Hindlimb muscle (tissue), 1 donor: ENCODE data around the gene DUOXA1. TPM values are rescaled to one million over a fixed set of nuclear protein-coding genes. Genes with fewer than 3 reads are reported as not detected.
"Not testable (repeated sequence)": the region's sequence is repeated elsewhere in the genome, so short reads cannot be mapped to it uniquely, and the experiment has no call there.

Source experiments
- DNase-seq: peaks from one replicate; pipeline ENCODE4 v3.0.0-alpha.2; 2013
- polyA plus RNA-seq: library from polyadenylated mRNA; unstranded; fragments of 120-200 nt; gene quantifications from one replicate; pipeline ENCODE4 v1.2.1, GENCODE V29; 2013; ENCODE audit not compliant: insufficient read length

Gene DUOXA1
- polyA plus RNA-seq, 1 donor: 0.28 TPM

DNA sequence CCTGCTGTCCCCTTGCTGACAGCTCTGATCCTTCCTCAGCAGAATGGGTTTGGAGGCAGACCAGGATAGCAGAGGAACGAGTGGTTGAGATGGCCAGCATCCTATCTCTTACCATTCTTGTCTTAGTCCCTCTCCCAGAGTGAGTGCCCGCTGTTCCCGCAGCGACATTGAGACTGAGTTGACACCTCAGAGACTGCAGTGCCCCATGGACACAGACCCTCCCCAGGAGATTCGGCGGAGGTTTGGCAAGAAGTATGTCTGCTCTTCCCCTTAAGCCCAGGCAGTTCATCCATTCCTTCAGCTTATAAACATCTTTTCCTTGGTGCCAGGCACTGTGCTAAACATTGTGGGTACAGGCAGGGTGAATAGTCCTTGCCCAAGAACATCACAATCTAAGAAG lies 21.3 kb upstream of the DUOXA1 start:
- no peak for DNase-seq

DNA sequence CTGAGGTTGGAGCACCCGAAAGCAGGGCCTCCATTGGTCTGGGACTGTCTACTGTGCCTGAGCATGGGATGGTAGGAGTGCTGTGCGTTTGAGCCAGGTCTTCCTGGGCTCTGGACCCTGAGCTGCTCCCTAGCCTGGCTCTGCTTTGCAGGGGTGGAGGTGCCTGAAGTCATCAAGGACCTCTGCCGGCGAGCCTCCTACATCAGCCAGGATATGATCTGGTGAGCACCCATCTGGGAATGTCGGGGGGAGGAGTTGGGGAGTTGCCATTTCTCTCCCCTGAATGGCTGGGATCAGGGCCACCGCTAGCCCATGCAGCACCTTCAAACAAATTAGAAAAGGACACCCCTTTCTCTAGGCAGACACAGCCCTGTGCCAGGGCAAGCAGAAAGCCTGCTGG lies 20.8 kb upstream of the DUOXA1 start:
- DNase-seq: no peak

DNA sequence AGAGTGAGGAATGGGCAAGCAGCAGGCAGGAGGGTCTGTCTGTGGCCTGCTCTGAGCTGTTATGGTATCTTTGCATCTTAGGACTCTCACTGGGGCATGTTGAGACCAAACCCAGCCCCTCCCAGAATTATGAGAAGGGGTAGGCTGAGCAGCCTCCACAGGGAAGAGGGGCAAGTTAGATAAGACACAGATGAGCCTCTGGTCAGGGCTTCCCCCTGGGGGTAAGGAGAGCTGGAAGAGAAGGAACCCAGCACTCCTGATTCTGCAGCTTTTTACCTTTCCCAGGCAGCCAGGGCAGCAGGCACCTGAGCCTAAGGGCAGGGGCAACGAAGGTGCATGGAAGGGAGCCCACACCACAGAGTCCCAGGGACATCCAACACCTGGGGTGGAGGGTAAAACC lies 19.4 kb upstream of the DUOXA1 start:
- DNase-seq: no peak

DNA sequence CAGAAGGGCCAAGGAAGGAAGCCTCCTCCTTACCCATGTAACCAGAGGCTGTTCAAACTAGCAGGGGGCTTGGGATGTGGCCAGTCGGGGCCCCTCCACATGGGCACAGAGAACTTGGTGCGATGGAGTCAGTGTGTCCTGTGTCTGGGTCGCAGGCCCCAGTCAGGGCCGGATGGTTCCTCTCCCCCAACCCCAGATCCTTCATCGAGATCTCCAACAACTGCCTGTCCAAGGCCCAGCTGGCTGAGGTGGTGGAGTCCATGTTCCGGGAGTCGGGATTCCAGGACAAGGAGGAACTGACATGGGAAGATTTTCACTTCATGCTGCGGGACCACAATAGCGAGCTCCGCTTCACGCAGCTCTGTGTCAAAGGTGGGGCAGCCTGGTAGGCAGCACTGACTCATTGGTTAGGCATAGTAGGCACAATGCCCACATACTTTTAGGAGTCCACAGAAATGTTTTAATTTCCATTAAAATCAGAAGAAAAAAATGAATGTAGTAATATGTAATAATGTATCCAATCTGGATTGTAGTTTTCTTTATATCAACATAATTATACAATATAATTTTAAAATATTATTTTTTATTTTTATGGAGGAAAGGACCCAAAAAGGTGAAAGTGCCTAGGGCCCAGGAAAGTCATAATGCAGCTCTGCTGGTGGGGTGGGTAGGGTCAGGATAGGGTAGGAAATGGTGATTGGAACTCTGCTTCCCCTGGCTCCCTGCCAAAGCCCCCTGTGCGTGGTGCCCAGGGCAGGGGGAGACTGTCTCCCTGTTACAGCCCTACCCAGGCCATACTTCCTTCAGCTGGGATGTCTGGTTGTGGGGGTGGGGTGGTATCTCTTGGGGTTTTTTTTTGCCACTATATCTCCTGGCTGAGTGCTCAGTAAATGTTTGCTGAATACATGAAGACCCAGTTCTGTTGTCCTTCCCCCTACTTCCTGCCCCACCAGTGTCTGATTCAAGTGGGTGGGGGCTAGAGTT lies 18.7 kb upstream of the DUOXA1 start:
- no peak for DNase-seq

DNA sequence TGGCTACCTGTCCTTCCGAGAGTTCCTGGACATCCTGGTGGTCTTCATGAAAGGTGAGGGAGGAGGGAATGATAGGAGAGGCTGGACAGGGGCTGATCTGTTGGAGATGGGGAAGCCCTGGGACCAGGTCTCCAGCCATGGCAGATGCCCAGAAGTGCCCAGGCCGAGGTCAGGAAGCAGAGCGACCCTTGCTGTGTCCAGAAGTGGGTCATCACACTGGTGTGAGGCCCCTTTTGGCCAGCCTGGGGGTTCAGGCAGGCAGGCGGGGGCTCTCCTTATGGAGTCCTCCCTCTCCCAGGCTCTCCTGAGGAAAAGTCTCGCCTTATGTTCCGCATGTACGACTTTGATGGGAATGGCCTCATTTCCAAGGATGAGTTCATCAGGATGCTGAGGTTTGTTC lies 17.9 kb upstream of the DUOXA1 start:
- no peak for DNase-seq

DNA sequence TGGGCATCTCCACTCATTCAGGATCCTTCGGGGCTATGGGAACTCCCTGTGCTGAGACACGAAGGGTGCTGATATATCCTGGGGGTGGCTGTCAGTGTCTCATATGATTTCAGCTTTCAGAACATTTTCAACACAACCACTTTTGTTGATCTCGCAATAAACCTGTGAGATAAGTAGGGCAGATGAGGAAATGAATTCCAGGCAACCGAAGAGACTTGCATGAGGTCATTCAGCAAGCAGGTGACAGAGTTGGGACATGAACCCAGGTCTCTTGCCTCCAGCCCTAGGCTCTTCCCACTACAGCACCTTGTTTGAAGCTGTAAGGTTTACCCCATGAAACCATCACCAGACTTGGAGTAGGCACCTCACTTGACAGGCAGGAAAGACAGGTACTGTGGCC lies 16.7 kb upstream of the DUOXA1 start:
- no peak for DNase-seq

DNA sequence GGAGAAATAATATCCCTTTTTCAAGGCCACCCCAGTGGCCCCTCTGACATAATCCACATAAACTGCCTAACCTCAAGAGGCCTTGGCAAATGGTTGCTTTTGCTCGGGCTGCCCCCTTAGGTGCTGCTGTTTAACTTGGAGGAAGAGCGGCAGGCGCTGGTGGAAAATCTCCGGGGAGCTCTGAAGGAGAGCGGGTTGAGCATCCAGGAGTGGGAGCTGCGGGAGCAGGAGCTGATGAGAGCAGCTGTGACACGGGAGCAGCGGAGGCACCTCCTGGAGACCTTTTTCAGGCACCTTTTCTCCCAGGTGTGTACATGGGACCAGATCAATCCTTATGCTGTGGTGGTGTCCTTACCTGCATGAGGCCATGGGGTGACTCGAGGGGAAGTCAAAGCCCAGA lies 15.1 kb upstream of the DUOXA1 start:
- DNase-seq: no peak

DNA sequence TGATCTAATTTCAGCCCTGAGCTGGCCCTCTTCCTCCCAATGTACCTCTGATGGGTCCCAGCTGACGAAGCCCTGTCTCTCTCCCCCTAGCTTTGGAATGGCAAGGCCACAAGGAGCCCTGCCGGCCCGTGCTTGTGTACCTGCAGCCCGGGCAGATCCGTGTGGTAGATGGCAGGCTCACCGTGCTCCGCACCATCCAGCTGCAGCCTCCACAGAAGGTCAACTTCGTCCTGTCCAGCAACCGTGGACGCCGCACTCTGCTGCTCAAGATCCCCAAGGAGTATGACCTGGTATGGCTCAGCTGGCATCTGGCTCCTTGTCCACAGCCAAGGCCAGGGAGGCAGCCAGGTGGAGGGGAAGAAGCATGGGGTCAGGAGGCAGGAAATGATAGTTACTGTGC lies 14.3 kb upstream of the DUOXA1 start:
- no peak for DNase-seq

DNA sequence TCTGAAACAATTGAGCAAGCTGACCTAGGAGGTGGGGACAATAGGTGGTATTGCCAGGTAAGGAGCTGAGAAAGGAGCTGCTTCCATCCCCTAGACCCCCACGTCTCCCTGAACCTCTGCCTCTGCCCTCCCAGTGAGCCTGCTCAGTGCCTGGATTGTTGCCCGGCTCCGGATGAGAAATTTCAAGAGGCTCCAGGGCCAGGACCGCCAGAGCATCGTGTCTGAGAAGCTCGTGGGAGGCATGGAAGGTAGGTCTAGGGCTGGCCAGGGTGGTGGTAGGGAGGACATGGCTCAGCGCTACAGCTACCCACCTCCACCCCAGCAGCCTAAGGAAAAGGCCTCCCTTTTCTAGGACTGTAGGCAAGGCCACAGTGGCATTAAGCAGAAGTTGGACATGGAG lies 13.4 kb upstream of the DUOXA1 start:
- no peak for DNase-seq

DNA sequence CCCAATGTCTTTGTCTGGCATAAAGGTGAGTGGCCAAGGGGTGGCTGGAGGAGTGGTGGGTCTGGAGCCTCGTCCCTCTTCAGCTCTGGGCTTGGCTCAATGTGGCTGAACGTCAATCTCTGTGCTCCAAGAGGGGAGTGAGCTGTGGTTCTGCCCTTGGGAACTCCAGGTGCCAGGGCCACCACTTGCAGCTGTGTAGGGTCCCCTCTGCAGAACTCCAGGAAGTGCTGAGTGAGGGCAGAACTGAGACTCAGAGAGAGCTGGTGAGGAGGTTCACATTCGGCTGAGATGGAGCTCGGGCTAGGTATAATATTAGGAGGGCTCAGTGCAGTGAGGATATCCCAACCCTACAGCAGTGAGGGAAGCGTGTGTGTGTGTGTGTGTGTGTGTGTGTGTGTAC lies 11.7 kb upstream of the DUOXA1 start:
- no peak for DNase-seq

DNA sequence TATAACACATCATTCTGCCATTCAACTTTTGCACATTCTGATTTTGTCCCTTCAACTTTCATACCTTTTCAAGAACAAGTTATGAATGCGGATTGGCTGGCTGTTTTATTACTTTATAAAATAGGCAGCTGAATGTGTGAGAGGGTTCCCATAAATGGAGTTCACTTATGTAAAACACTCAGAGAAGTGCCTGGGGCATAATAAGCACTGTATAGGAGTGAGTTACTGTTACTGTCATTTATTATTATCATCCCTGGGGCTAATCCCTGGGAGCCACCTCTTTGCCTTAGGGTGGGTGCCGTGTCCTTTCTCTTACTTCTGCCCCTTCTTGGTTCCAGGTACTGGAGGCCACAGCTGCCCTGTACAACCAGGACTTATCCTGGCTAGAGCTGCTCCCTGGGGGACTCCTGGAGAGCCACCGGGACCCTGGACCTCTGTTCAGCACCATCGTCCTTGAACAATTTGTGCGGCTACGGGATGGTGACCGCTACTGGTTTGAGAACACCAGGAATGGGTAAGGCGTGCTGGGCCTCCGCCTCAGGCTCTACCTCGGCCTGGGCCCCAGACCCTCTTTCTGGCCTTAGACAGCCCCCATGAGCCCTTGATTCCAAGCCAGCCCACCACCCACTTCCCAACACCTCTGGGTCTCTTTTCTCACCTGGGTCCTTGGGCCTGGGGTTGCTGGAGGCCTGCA lies 11.0 kb upstream of the DUOXA1 start:
- no peak for DNase-seq

DNA sequence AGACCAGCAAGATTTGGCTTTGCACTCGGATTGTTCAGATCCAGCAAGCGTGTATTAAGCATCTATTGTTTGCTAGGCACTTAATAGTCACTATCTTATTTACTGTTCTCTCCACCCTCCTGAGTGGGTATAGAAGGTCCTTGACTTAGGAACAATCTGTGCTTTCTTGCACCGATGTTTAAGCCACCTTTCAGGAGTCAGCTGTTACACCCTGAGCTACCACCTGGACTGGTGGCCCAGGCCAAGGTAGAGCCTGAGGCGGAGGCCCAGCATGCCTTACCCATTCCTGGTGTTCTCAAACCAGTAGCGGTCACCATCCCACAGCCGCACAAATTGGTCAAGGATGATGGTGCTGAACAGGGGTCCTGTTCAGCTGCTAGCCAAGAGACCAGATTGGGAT lies 10.1 kb upstream of the DUOXA1 start:
- DNase-seq: no peak

DNA sequence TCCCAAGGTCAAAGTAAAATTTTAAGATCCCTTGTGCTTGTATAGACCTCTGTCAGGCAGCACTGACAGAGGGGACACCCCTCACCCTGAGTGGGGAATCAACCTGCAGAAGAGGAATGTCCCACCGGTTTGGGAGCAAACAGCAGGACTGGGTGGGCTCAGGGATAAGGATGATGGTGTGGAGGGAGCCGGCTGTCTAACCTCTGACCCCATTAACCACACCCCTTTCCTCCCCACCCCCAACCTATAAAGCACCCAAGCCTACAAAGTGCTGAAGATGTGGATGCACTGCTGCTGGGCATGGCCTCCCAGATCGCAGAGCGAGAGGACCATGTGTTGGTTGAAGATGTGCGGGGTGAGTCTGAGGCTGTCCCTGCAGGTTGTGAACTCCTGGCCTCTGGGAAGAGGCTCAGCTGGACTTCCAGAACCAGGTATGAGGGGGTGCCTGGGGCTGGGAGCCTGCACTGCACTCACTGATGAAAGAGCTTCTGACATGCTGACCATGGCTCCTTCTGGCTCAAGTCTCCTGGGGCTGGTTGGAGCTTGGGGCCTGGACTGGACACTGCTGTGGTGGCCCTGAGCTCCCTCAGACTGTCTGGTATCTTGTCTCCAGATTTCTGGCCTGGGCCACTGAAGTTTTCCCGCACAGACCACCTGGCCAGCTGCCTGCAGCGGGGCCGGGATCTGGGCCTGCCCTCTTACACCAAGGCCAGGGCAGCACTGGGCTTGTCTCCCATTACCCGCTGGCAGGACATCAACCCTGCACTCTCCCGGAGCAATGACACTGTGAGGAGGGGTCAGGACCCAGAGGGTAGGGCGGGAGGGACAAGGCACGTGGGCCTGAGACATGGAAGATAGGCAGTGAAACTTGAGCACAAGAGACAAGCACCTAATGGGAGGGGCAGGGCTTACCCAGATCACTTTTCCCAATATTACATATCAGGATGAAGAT lies 9.4 kb upstream of the DUOXA1 start:
- no peak for DNase-seq

DNA sequence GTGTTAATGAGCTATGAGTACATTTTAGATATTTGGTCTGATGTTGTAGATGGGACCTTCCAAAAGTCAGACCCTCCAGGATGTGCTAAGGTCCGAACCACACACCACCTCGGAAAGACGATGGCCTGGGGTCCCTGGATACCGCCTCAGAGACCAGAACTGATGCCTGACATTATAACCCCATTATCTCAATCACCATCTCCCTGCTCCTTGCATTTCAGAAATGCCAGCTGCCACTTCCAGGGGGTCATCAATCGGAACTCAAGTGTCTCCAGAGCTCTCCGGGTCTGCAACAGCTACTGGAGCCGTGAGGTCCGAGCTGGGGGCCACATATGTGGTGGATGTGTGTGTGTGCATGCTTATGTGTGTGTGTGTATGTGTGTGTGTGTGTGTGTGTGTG lies 8.0 kb upstream of the DUOXA1 start:
- no peak for DNase-seq

DNA sequence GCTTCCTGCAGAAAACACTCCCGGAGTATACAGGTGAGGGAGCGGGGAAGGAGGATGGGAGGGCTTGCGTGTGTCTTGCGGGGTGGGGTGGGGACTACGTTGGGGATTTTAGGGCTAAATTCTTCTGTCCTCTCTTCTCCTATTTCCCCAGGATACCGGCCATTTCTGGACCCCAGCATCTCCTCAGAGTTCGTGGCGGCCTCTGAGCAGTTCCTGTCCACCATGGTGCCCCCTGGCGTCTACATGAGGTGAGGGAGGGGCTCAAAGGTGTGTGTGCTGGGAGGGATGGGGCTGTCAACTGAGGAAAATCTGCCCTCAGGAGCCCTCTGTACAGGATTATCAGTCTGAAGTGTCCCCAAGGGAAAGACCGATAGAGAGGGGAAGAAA lies 6.7 kb upstream of the DUOXA1 start:
- DNase-seq: no peak

DNA sequence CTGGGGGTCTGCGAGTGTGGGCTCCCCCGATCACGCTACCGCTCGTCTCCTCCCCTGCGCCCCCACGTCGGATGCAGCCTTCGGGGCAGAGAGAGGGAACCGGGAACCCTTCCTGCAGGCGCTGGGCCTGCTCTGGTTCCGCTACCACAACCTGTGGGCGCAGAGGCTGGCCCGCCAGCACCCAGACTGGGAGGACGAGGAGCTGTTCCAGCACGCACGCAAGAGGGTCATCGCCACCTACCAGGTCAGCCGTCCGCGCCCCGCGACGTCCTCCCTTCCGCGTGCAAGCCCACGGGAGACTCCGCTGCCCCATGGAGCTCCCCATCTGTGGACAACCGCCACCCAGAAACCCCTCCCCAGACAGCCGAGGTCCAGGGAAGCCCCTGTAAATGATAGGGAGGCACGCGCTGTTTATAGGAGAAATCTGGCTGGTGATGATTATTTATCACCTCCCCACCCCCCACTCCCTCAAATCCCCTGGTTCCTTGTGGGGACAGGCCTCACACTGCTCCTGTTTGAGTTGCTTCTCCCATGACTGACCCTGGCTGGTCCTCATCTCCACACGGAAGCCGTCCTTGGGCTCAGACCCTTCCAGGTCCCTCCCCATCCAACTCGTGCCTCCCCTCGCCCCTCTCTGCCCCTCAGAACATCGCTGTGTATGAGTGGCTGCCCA lies 6.2 kb upstream of the DUOXA1 start:
- not testable (repeated sequence) for DNase-seq

DNA sequence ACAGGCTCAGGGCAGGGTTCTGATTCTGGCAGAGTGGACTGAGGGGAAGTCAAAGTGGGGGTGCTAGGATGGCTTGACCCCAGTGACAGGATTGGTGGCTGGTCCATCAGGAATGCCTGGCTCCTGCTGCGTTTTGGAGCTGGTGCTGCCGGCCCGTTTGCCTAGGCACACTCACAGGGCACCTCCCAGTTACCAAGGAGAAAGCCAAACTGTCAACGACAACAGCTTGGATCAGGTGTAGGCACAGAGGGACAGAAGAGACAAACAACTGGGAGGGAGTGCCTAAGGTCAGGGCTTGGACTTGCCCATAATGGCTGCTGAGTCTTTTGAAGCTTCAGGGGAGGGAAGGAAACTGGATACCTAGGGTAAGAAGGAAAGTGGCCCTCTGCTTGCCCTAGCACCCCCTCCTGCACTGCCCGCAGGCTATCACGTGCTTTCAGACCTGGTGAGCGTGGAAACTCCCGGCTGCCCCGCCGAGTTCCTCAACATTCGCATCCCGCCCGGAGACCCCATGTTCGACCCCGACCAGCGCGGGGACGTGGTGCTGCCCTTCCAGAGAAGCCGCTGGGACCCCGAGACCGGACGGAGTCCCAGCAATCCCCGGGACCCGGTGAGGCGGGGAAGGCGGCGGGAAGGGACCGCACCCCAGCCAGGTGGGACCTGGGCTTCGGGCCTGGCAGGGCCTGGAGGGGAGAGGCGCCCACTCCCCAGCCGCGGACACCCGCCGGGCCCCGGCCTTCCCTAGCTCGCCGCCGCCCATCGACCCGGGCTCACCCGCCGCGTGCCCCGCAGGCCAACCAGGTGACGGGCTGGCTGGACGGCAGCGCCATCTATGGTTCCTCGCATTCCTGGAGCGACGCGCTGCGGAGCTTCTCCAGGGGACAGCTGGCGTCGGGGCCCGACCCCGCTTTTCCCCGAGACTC lies 5.3 kb upstream of the DUOXA1 start:
- no peak for DNase-seq

DNA sequence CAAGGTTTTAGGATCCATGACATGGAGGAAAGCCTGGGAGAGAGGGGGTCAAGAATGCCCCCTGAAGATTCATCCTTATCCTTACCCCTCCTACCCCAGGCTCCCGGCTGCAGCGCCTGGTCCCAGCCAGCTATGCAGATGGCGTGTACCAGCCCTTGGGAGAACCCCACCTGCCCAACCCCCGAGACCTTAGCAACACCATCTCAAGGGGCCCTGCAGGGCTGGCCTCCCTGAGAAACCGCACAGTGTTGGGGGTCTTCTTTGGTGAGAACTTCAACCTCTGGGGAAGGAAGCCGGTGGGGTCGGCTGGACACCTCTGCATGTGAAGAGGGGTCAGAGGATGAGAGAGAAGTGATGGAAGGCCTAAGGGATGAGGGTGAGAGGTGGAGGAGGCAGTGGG lies 4.4 kb upstream of the DUOXA1 start:
- no peak for DNase-seq

DNA sequence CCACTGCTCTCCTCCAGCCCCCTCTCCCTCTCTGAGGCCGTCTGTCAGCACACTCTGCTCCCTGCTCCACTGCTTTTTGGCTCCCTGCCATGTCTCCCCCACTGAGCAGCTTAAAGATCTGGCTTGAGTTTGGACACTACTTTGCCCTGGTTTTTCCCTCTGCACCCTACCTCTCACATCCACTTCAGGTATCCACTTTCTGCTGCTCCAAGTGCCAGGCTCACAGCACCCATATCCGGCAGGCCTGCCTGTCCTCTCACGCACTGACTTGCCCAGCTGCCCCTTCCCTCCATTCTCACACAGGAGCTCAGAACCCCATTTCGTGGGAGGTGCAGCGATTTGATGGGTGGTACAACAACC lies 3.9 kb upstream of the DUOXA1 start:
- DNase-seq: no peak

DNA sequence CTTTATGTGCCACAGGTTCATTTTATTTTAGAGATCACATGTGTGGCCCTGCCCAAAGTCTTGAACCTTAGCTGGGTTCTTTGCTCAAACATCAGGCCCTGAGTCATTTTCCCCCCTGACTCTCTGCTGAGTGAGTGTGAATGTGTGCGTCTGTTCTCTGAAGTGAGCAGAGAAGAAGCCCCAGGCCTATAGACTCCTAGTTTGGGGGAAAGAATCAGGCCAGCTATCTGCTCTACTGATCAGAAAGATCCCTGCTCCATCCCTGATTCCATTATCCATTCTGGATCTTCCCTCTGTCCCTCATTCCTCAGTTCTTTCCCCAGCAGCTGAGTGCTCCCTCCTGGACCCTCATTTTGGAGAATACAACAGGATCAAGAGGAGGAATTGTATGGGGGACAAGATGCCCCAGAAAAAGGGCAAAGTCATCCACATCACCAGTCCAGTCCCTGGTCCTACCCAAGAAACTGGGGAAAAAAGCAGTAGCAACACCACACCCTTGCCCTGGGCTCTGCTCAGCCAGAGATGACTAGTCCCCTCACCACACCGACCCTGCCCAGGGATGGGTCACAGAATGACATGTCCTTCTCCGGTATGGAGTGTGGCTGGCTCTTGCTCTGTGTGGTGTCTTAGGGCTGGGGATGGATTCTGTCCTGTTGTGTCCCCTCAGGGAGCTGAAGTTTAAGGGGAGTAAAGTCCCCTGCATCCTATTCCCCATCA lies 3.3 kb upstream of the DUOXA1 start:
- no peak for DNase-seq

DNA sequence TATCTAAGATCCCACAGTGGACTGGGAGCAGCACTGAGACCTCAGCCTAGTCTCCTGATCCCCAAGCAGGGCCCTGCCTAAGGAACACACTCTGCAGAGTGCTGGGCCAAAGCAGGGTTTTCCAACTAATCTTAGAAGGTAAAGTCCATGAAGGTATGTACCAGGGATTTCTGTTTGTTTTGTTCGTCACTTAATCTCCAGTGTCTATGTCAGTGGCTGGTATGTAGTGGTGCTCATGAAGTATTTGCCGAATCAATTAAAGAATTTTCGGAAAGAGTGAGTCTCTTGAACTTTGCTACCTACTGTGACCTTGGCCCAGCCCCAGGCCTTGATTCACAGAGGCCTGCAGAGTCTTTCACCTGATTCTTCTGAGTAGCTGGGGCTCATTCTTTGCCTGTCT lies 1.8 kb upstream of the DUOXA1 start:
- DNase-seq: no peak
